HCT116 (cell line): ENCODE measurements around the gene GARS1.

Experiments
- CBX3 ChIP-seq: IDR thresholded peaks from 2 replicates; pipeline ENCODE4 v1.6.1; 2012; ENCODE audit warnings: low read depth
- CTCF ChIP-seq, 3 experiments: fragments of 200-600 bp in 1 of 3; sonication (generic) in 1 of 3; IDR thresholded peaks in 2 of 3; conservative IDR thresholded peaks in 1 of 3; 2 replicates each; pipeline ENCODE4 v1.5.1; 2012 to 2017; ENCODE audit warnings: low read depth in 2 of 3, low read length in 2 of 3, antibody characterized with exemption in 1 of 3, borderline replicate concordance in 1 of 3, control low read depth in 1 of 3, mild to moderate bottlenecking in 1 of 3, mixed read lengths in 1 of 3, mixed run types in 1 of 3, moderate library complexity in 1 of 3; ENCODE audit not compliant: insufficient read depth in 1 of 3
- ELF1 ChIP-seq: IDR thresholded peaks from 2 replicates; pipeline ENCODE4 v1.6.1; 2012; ENCODE audit warnings: low read depth, borderline replicate concordance
- EZH2 ChIP-seq: fragments of 200-600 bp; sonication (generic); IDR thresholded peaks from 2 replicates; pipeline ENCODE4 v1.6.1; 2017; ENCODE audit warnings: antibody characterized with exemption, mixed run types
- EZH2phosphoT487 ChIP-seq: fragments of 200-600 bp; IDR thresholded peaks from 2 replicates; pipeline ENCODE4 v1.6.1; 2018; ENCODE audit warnings: antibody characterized with exemption, borderline replicate concordance
- FOSL1 ChIP-seq: IDR thresholded peaks from 2 replicates; pipeline ENCODE4 v1.6.1; 2012; ENCODE audit warnings: low read depth
- JUND ChIP-seq: IDR thresholded peaks from 2 replicates; pipeline ENCODE4 v1.6.1; 2012
- MAX ChIP-seq: IDR thresholded peaks from 2 replicates; pipeline ENCODE4 v1.6.1; 2012
- POLR2A ChIP-seq: IDR thresholded peaks from 2 replicates; pipeline ENCODE4 v1.7.0; 2011; ENCODE audit warnings: borderline replicate concordance; ENCODE audit not compliant: insufficient read depth, insufficient read length; ENCODE audit errors: extremely low read depth
- POLR2AphosphoS5 ChIP-seq: IDR thresholded peaks from 2 replicates; pipeline ENCODE4 v1.6.1; 2011; ENCODE audit warnings: mild to moderate bottlenecking, low read depth, low read length, moderate library complexity
- RAD21 ChIP-seq: IDR thresholded peaks from 2 replicates; pipeline ENCODE4 v1.6.1; 2012; ENCODE audit warnings: low read depth, mild to moderate bottlenecking
- YY1 ChIP-seq: IDR thresholded peaks from 2 replicates; pipeline ENCODE4 v1.6.1; 2011; ENCODE audit warnings: low read length, low read depth, moderate library complexity, mild to moderate bottlenecking; ENCODE audit not compliant: insufficient replicate concordance; ENCODE audit errors: extremely low read depth
- ZFX ChIP-seq: fragments of 450-650 bp; IDR thresholded peaks from 2 replicates; pipeline ENCODE4 v1.6.1; 2017

GRCh38 chr7:30682212-30683083 lies 87.8 kb downstream of the GARS1 start, which contains the start of gene CRHR2:
- TF ChIP-seq CTCF (IDR thresholded peaks at IDR 0.05 in 2 of 3, conservative IDR thresholded peaks at IDR 0.05 in 1 of 3; ENCODE audit: borderline replicate concordance in 1 of 3, insufficient read depth in 1 of 3, low read depth in 2 of 3, low read length in 2 of 3) (no peak), ELF1 (no peak), JUND (no peak), RAD21 (no peak), POLR2A (no peak), FOSL1 (no peak), EZH2phosphoT487 (no peak), CBX3 (no peak), ZFX (no peak), YY1 (no peak), POLR2AphosphoS5 (no peak), EZH2 (no peak), MAX (no peak)
